IMR-90 (cell line): Measurements from ENCODE around the gene ASS1.

Source experiments
- CHD1 ChIP-seq: IDR thresholded peaks from 2 replicates; pipeline ENCODE4 v1.6.1; 2012; ENCODE audit warnings: low read depth, low read length, improper control_type of control experiment
- ELK1 ChIP-seq: fragments of 150-350 bp; IDR thresholded peaks from 2 replicates; pipeline ENCODE4 v1.6.1; 2016; ENCODE audit warnings: low read depth, mild to moderate bottlenecking, low read length, moderate library complexity, borderline replicate concordance
- FOS ChIP-seq: fragments of 150-350 bp; IDR thresholded peaks from 2 replicates; pipeline ENCODE4 v1.6.1; 2016; ENCODE audit warnings: low read depth, low read length
- MAZ ChIP-seq: IDR thresholded peaks from 2 replicates; pipeline ENCODE4 v1.6.1; 2012; ENCODE audit warnings: low read depth, mild to moderate bottlenecking, low read length, improper control_type of control experiment, moderate library complexity, borderline replicate concordance
- MXI1 ChIP-seq: IDR thresholded peaks from 2 replicates; pipeline ENCODE4 v1.6.1; 2012; ENCODE audit warnings: low read depth, mild to moderate bottlenecking, low read length, moderate library complexity, borderline replicate concordance
- POLR2A ChIP-seq: IDR thresholded peaks from 2 replicates; pipeline ENCODE4 v1.6.1; 2012; ENCODE audit warnings: mild to moderate bottlenecking, low read depth, low read length
- RAD21 ChIP-seq: IDR thresholded peaks from 2 replicates; pipeline ENCODE4 v1.6.1; 2012; ENCODE audit warnings: low read length, improper control_type of control experiment
- RCOR1 ChIP-seq: IDR thresholded peaks from 2 replicates; pipeline ENCODE4 v1.6.1; 2012; ENCODE audit warnings: mild to moderate bottlenecking, low read length, improper control_type of control experiment; ENCODE audit not compliant: insufficient replicate concordance
- RFX5 ChIP-seq: IDR thresholded peaks from 2 replicates; pipeline ENCODE4 v1.8.0; 2012; ENCODE audit warnings: low read depth, mild to moderate bottlenecking, low read length, moderate library complexity
- SMC3 ChIP-seq: fragments of 150-350 bp; IDR thresholded peaks from 2 replicates; pipeline ENCODE4 v1.6.1; 2016; ENCODE audit warnings: low read depth, mild to moderate bottlenecking, antibody characterized with exemption, low read length, moderate library complexity
- USF2 ChIP-seq: fragments of 150-350 bp; IDR thresholded peaks from 2 replicates; pipeline ENCODE4 v1.6.1; 2017; ENCODE audit warnings: mild to moderate bottlenecking, antibody characterized with exemption, low read length, low read depth
- TF ChIP-seq, protein P1 (sequence below): conservative IDR thresholded peaks from 2 replicates; pipeline ENCODE4 v1.5.1; 2012; ENCODE audit warnings: mild to moderate bottlenecking, low read depth, low read length, improper control_type of control experiment

DNA sequence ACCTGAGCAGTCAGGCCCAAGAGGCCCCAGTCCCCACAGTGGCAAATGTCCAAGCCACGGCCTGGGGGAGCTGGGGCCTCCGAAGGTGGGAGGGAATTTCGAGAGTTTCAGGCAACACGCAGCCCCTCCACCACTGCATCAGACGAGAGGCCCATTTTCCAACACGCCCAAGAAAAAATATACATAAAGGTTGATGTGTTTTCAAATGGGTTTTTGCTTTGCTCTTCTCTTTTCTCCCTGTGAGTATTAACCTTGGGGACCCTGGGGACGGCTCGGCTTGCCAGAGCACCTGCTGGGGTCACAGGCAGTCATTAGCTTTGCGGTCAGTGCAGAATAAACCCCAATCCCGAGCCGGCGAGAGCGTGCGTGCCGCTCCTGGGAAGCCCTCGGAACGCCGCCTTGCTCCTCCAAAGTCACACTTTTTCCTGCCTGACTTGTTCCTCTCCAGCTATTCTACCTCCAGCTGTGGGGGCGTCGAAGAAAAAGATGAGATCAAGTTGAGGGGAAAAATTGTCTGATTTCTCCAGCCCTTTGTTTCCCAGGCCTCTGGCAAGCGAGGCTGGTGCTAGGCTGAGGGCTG, 31.5 kb downstream of the ASS1 start:
- no peak for TF ChIP-seq ELK1
- no peak for TF ChIP-seq MXI1
- TF ChIP-seq, protein P1, sequence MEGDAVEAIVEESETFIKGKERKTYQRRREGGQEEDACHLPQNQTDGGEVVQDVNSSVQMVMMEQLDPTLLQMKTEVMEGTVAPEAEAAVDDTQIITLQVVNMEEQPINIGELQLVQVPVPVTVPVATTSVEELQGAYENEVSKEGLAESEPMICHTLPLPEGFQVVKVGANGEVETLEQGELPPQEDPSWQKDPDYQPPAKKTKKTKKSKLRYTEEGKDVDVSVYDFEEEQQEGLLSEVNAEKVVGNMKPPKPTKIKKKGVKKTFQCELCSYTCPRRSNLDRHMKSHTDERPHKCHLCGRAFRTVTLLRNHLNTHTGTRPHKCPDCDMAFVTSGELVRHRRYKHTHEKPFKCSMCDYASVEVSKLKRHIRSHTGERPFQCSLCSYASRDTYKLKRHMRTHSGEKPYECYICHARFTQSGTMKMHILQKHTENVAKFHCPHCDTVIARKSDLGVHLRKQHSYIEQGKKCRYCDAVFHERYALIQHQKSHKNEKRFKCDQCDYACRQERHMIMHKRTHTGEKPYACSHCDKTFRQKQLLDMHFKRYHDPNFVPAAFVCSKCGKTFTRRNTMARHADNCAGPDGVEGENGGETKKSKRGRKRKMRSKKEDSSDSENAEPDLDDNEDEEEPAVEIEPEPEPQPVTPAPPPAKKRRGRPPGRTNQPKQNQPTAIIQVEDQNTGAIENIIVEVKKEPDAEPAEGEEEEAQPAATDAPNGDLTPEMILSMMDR: no peak
- no peak for TF ChIP-seq POLR2A
- TF ChIP-seq RAD21: no peak
- TF ChIP-seq RFX5: no peak
- TF ChIP-seq FOS: no peak
- TF ChIP-seq CHD1: no peak
- no peak for TF ChIP-seq SMC3
- TF ChIP-seq RCOR1: no peak
- no peak for TF ChIP-seq USF2
- no peak for TF ChIP-seq MAZ
